GM18870 (cell line): Measurements from ENCODE around the gene ALPK1.

Source experiments
- ATAC-seq: cut with Tn5 transposase; IDR thresholded peaks from one replicate; pipeline ENCODE4 v1.9.1; 2021; ENCODE audit warnings: moderate library complexity; ENCODE audit not compliant: unreplicated experiment

ALPK1 gene

DNA sequence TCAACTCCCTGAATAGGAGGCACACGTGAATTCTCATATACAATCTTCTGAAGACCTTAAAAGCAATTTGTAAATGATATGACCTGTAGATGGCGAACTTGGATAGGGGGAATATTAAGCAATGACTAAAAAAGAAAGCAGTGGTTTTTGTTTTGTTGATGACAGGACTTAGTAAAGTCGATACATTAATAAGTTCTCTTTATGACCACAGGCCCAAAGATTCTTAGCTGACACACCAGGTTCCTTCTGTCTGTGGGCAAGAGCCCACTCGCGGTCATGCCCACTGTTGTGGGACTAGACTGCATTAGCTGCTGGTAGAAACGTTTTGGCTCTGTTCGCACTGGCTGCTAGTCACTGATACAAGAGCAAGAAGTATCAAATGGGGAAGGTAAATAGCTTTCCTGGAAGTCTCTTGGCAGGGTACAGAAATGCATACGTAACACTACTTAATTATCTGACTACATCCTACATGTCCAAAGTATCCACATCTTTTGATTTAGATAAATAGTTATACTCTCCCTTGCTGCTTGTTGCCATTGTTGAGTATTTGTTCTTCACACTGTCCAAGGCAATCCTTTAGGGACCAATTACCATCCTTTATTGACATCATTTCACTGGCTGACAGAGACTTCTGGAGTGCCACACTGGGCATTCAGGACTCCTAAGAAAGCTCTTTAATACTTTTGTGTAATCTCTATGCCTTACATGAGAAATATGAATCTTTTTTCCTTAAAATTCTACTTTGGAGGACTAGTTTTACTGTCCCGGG is 31.0 kb downstream of the ALPK1 start:
- ATAC-seq, result peak; percentile 82

DNA sequence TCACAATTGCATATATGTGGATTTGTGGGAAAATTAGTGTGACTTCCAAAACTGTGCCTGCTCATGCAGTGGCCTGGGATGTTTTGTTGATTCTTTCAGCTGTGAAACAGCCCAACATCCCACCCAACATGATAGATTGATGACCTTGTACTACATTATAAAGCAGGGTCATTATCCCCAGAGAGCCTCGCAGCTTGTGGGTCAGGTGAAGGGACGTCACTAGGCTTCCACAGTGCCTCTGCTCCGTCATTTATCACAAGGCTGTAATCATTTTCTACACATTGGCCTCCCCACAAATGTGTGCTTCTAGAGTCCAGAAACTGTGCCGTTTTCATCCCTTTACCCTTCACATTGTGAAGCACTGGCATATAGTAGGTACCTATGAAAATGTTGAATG is 31.6 kb downstream of the ALPK1 start:
- ATAC-seq, result no peak

DNA sequence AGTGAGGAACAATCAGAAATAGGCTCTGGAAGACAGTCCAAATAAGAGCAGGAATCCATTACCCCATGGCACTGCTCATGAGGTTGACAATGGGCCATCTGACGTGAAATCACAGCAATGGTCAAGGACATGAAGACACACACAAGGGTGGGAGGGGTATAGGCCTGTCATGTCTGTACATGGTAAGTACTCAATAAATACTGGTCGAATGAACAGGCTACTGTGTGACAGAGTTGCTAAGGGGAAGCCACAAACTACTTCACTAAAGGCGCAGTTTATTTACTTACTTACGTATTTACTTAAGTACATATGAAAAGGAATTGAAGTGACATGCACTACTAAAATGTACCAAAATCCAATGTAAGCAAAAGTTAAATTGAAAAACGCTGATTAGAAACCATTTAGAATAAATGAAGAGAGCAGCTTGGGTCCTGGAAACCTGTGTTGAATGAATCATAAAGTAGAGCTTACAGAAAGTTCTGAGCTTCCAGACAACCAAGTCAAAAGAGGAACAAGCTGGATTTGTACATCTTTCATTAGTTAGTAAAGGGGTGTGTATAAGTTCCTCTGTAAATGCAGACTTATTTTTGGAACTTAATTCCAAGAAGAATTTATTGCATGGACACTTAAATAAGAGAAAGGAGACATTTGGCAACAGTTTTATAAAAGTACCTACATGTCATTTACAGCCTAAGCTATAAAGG is 32.7 kb downstream of the ALPK1 start:
- ATAC-seq, result no peak

DNA sequence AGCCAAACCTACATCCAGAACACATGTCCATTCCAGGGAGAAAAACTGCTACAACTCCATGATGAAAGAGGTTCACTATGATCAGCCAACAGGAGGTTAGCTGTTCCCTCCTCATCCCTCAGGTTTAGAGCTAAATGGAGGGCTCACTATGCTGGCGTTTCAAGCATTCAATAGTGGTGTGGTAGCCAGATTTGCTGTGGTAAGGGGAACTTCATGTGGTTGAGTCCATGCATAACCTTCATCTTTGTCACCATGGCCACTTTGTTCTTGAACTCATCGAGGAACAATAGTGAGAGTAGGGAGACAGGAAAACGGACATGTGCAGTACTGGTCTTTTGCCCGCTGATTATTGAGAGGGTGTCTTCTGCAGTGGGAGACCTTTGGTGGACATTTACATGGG is 33.8 kb downstream of the ALPK1 start:
- ATAC-seq, result no peak

DNA sequence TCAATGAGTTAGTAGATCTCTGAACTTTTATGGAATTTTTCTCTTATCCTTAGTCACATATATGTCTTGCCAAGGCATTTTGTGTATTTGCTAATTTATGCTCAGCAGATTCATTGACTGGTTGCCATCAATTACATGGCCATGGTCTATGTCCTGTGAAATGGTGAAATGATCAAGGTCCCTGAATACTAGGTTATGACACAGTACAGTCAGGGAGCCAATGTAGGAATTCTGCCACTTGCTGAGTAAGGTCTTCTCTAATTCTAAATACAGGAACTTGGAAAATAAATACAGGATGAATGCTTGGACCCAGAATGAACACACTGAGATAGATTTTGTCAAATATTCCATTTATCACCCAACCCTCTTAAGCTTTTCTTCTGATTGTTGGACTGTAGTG is 35.2 kb downstream of the ALPK1 start:
- no peak for ATAC-seq

DNA sequence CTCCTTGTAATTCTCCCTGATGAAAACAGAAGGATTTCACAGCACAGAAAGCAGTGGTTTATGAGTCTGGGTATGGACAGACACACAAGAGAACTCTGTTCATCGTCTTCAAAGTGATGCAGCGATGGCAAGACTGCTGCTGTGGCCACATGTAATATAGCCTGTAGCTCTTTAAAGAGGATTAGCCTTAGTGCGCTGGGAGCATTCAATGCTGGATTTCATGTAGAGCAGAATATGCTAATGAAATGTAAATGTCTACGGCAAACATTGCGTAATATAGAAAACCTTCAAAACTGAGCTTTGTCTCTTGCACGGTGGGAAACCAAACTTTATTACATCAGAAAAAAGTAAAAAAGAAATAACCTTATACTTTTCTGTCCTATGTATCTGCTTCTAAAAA is 42.9 kb downstream of the ALPK1 start:
- ATAC-seq, result no peak

DNA sequence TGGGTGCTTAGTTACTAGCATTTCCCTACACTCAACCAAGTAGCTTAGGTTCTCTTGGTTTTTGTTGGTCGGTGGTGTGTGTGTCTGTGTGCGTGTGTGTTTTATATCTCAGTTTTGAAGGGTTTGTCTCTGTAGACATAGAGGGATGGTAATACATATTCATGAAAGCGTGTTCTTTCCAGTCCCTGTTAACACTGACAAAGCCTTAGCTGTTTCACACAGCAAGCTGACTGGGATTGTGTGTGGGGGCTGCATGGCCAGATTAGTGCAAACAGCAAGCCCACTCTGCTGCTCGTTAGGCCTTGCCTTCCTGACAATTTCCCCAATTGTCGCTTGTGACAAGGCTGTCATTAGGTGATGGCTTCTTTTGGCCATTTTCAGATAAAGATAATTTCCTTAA is 43.9 kb downstream of the ALPK1 start:
- no peak for ATAC-seq

DNA sequence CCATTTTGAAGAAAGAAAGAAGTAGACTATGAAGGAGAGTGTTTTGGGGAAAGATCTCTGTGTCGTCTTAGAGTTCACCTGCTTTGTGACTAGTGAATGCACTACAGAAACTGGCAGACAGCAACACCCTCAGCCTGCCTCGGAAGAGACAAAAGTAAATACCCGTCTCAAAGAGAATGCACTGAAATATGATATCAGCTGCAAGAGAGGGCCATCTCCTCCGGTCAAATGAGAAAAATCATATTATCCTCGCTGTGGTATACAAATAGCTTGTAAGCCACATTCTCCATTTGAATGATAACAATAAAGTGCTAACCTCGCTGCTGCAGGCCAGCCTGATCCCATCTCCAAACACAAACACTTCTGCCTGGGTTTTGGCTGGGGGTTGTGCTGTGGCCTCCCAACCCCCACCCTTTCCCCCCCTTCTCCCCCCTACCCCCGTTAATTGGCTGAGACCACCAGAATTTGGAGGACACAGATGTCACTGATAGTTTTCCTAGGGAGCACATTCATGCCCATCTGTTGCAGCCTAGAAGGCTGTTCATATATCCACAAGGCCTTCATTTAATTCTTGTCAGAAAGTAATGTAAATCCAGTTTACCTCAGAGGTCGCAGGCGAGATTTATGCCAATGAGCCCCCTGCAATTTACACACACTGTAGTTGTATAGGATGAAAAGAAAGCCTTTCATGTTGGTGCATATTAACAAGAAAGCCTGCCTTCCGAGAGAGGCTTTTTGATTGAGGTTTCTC is 46.3 kb downstream of the ALPK1 start:
- no peak for ATAC-seq

DNA sequence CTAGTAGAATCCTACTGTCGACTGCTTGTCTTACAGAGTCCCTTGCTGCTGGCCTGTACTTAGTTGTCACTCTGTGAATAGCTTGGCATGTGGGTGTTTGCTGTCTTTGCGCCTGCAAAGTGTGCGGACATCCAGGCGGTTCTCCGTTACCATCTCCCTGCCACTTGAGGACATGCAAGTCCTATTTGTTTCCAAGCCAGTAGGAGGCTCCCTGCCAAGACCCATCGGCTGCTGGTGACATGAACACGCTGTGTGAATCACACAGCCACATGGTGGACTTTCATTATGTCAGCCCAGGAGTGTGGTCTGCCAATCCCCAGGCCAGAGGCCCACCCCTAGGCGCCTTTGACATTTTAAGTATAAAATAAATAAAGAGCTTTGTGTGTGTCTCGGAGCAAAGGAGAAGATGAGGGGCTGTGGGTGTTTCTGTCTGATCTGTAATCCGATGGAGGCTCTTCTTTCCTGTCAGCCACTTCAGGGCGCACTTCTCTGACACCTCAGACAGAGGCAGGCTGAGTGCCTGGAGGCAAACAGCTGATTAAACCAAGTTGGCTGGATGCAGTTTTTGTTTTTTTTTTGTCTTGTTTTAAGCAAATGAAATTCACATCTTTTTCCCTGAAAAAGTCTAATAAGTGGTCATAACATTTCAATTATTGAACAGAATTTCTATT is 51.5 kb downstream of the ALPK1 start:
- ATAC-seq, result no peak

DNA sequence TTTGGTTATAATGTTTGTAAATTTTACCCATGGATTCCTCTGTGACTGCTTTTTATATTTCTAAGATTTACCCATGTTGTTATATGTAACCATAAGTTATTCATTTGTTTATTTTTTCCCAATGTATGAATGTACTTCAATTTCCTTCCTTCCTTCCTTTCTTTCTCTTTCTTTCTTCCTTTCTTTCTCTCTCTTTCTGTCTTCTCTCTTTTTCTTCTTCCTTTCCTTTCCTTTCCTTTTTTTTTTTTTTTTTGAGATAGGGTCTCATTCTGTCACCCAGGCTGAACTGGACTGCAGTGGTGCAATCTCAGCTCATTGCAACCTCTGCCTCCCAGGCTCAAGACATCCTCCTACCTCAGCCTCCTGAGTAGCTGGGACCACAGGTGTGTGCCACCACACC is 55.6 kb downstream of the ALPK1 start:
- ATAC-seq, result no peak

DNA sequence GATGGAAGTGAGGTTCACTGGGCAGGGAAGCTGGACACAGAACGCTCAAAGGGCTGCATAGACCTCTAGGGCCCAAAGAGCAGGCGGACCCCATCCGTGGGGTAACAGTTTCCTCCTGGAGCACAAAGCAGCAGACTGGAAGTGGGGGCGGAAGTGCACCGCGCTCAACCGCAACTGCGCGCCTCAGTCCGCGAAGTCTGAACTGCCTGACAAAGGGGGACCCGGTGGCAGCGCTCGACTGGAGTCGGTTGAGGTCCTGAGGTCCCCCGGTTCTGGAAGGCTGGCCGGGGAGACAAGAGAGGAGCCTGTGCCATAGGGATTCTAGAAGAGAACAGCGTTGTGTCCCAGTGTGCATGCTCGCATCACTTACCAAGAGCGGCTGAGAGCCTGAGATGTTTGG is 58.5 kb downstream of the ALPK1 start:
- ATAC-seq, result no peak

DNA sequence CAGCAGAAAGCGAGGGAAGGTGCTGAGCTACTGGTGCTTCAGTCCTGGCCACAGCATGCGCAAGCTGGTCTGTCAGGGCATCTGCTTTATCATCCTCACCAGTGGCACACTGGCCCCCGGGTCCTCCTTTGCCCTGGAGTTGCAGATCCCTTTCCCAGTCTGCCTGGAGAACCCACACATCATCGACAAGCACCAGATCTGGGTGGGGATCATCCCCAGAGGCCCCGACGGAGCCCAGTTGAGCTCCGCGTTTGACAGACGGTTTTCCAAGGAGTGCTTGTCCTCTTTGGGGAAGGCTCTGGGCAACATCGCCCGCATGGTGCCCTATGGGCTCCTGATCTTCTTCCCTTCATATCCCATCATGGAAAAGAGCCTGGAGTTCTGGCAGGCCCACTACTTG is 60.3 kb downstream of the ALPK1 start:
- ATAC-seq, result no peak

DNA sequence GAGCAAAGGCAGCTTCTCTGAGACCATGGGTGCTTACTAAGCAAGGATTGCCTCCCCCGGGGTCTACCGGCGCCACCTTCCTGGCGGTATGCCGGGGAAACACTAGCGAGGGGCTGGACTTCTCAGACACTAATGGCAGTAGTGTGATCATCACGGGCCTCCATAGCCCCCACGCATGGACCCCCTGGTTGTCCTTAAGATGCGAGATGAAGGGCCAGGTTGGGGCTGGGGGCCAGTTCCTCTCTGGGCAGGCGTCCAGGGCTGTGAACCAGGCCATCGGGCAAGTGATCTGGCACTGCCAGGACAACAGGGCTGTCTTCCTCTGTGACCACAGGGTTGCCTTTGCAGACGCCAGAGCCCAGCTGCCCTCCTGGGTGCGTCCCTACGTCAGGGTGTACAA is 60.7 kb downstream of the ALPK1 start:
- no peak for ATAC-seq

DNA sequence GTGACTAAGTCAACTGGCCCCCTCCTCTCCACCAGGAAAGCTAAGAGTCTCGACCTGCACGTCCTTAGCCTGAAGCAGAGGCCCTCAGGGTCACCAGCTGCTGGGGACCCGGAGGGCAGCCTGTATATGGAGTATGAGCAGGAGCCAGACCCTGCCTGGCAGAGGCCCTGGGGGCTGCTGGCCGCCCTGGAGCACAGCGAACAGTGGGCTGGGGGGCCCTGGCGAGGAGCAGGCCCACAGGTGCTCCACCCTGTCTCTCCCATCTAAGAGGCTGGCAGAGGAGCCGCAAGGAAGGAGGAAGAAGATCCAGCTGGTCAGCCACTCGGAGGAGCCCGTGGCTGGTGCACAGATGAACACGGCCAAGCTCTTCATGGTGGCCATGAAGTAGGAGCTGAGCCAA is 61.2 kb downstream of the ALPK1 start:
- no peak for ATAC-seq

DNA sequence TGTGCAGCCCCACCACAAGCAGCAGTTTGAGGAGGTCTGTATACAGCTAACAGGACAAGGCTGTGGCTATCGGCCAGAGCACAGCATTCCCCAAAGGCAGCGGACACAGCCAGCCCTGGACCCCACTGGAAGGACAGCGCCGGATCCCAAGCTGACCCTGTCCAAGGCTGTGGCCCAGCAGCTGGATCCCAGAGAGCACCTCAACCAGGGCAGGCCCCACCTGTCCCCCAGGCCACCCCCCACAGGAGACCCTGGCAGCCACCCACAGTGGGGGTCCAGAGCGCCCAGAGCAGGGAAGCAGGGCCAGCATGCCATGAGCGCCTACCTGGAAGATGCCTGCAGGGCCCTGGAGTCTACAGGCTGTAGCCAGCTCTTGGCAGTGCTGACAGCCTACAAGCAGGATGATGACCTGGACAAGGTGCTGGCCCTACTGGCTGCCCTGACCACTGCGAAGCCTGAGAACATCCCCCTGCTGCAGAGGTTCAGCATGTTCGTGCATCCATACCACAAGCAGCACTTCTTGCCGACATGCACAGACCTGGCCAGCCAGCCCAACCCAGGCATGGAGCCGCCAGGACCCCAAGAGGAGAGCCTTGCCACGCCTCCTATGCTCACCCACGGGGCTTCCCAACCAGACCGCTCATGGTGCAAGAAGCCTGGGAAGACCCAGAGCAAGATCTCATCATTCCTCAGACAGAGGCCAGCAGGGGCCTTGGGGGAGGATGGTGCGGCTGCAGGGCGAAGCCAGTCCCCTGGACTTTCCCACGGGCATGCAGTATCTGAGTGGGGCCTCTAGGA is 62.0 kb downstream of the ALPK1 start:
- ATAC-seq, result no peak

DNA sequence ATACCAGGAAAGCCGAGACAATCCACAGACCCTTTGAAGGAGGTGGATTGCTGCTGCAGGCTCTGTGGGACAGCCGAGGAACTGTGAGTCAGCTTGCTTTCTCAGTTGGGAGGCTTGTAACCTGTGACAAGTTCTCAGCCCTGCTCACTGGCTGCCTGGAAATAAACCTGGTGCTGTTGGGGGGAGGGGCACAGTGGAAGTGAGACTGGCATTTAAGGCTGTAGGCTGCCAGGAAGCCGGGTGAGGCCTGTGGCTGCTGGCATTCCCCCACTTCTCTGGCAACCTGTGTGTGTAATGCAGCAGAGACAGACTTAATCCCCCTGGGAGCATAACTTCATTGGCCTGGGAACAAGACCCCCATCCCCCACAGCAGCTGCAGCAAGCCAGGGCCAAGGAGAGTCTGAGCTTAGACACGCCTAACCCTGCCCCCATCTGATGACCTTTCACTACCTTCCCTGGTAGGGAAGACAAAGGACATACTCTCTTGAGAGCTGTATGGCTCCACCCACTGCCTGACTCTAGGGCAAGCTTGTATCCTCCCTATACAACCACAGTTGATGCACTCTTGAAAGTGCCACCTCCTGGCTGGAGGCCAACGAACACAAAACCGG is 64.1 kb downstream of the ALPK1 start:
- peak; percentile 92 for ATAC-seq

DNA sequence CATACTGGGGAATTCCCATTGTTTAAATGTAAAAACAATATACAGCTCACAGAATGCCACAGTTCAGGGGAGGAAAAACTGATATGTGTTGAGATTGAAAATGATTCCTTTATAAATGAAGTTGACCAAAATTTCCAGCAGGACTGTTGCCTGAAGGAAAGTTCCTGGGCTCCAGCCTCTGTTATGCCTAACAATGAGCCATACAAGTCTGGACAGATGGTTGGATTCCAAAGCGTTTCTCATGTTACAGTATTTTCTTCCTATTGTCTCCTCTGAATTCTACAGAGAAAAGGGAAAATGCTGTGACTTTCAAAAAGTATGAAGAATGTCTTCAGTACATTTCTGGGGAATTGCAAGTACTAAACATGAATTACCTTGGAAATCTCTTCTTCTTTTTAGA is 73.3 kb downstream of the ALPK1 start:
- no peak for ATAC-seq

DNA sequence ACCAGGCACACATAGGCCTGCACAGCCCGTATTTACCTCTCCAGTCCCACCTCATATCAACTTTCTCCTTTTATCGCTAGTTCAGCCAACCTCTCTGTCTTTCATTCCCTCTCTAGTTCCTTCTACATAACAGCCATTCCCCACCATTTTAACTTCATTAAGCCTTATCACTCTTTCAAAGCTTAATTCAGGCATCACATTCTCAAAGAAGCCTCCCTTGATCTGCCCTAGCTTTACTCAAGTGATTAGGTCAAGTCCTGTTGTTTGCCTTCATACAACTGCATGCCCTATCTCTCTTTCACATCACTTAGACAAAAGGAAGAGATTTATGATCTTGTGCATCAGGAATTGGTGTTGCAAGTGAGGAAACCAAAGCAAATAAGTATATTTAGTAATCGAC is 74.2 kb downstream of the ALPK1 start:
- ATAC-seq, result no peak

DNA sequence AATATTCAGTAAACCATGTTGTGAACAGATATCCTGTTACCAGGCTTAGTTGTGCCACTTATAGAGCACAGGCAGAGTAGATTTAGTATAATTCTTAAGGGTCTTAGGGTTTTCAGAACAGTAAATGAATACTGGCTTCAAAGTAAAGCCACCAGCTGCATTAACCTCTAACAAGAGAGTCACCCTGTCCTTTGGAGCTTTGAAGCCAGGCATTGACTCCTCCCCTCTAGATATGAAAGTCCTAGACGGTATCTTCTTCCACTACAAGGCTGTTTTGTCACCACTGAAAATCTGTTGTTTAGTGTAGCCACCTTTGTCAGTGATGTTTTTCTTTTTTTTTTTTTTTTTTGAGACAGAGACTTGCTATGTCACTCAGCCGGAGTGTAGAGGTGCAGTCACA is 77.7 kb downstream of the ALPK1 start:
- no peak for ATAC-seq

DNA sequence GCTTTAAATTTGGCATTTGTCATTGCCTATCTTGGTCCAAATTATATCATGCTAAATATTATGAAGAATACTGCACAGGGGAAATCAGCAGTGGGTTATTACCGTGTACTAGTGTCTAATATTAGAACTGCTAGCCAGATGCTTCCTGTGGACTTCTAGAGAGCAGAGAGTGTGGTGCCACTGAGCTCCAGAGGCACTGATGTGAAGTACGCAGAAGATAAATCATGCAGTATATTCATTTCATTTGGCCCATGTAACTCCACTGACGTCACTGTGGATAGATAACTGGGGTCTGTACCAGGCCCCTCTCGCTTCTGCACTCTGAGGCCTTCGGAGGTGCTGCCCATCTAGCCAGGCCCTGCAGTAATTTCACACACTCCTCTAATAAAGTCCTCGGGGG is 80.0 kb downstream of the ALPK1 start:
- peak; percentile 43 for ATAC-seq
